Neural cell (in vitro differentiated cells): ENCODE data around the gene ALK.

Experiments used
- CTCF ChIP-seq: fragments of 450-650 bp; IDR thresholded peaks from 2 replicates; pipeline ENCODE4 v1.5.1; 2014; ENCODE audit warnings: antibody characterized with exemption, mild to moderate bottlenecking, moderate library complexity; ENCODE audit not compliant: poor library complexity, severe bottlenecking
- EZH2 ChIP-seq: fragments of 200-600, 300-800 bp; shearing (Covaris generic), sonication (generic); IDR thresholded peaks from 2 replicates; pipeline ENCODE4 v1.6.1; 2014; ENCODE audit warnings: antibody characterized with exemption, low read length, borderline replicate concordance, mild to moderate bottlenecking; ENCODE audit not compliant: insufficient read depth, poor library complexity, severe bottlenecking
- POLR2AphosphoS5 ChIP-seq: IDR thresholded peaks from 2 replicates; pipeline ENCODE4 v1.6.1; 2012
- RAD21 ChIP-seq: fragments of 450-650 bp; conservative IDR thresholded peaks from 2 replicates; pipeline ENCODE4 v1.6.1; 2014; ENCODE audit warnings: antibody characterized with exemption, mild to moderate bottlenecking, moderate library complexity

DNA sequence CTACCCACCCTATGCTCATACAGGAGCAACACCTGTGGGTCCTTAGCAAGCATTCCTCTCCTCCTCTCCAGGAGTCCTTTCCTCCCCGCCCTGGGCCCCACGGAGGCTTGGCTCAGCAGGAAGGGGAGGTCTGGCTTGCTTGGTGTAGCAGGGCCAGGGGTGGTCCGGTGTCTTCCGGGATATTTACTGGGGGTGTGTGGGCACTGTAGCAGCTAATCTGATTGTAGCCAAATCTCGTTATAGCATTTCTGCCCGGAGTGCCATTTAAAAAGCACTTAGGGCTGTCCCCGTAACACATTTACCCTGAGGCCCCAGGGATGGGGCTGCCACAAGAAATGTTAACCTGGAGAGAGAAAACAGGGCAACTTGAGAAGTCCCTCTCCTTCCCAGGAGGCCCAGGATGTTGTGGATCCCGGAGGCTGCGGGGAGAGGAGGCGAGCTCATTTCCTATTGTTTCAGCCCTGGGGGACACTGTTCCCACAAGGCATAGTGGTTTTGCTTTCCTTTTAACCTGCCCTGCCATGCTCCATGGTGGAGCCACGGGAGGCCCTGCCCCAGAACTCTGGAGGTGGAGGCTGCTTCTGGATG, 671.6 kb downstream of the ALK start:
- TF ChIP-seq EZH2, result no peak
- TF ChIP-seq POLR2AphosphoS5, result no peak
- no peak for TF ChIP-seq CTCF
- no peak for TF ChIP-seq RAD21
